GM21528 (cell line): Measurements from ENCODE around the gene TOGARAM2.

Experiments used
- ATAC-seq: cut with Tn5 transposase; IDR thresholded peaks from one replicate; pipeline ENCODE4 v1.9.1; 2021; ENCODE audit warnings: mild to moderate bottlenecking, moderate library complexity; ENCODE audit not compliant: unreplicated experiment, low FRiP score

TOGARAM2 gene

DNA sequence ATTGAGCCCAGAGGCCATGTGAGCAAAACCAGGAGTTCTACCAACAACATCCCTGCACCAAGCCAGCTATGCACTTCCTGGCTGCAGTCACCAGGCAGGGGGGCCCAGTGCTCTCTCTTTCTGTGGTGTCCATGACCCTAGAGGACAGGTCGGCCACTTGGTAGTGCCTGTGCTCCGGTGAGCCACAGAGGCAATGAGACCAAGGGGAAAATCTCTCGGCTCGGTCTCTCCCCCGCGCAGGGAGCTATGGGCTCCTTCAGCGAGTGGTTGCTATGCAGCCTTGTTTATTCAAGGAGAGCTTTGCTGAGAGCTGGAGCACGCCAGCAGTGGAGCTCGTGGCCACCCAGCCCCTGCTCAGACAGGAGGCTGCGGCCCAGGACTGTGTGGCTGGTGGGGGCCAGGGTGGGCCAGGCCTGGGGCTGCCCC is at the start of gene TOGARAM2:
Gene TOGARAM2, plus strand, starts transcription at position 283 of the 426 bp plus-strand sequence. CDS start 13,537 bp downstream, outside the sequence.
- no peak for ATAC-seq

DNA sequence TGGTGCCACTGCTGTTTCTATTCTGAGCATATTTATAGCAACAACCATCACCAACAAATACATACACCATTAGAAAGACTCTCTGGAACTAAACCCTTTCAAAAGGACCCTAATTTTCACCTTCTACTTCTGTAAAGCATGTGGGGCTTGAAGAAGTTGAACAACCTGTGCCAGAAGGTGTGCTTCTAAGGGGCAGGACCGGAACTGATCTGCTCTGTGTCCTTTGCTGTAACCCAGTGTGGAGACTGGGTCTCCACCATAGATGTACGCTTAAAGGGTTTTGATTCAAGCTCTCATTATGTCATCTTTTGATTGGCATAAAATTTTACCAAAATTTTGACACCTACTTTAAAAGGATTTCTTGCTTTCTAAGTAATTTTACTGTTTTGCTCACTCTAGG is 46.3 kb upstream of the TOGARAM2 start:
- ATAC-seq, result no peak

DNA sequence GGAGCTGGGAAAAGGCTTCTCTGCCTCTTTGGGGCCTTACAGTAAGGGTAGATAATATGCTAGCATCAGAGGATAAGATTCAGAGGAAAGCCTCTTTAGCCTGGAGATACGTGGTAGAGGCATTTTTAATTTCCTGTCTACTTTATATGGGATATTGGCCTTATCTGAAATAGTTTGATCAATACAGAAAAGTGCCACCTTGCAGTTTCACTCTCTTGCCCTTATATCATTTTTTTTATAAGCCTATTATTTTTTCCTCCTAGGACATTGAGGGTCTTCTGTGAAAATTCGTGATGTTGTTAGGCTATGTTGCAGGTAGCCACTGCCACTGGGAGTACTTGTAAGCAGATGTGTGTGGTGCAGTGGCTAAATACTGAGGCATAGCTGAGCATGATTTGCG is 40.1 kb upstream of the TOGARAM2 start:
- ATAC-seq, result no peak

DNA sequence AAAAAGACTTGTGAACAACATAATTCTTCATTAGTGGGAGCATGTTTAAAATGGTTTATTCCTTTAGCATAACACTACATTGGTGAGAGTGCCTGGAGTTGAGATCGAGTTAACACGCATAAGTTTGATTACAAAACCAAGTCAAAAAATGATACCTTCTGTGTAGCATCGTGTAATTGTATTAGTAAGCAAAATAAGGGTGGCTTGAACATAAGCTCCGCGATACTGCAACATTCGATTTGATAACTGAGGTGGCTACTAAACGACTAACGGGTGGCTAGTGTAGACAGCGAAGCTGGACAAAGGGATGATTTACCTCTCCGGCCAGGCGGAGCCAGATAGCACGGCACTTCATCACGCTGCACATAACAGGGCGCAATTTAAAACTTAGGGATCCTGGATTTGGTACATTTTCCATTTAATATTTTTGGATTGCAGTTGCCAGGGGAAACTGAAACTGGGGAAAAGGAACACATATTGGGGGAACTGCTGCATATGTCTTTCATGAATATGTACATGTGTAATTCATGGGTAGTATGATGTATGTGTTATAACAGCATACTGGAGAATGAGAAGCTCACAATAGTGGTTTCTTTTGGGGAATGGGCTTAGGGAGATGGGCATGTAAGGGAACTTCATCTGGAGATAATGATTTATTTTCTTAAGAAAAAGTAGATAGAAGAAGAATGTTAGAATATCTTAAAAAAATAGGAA is 36.4 kb upstream of the TOGARAM2 start:
- ATAC-seq, result no peak

DNA sequence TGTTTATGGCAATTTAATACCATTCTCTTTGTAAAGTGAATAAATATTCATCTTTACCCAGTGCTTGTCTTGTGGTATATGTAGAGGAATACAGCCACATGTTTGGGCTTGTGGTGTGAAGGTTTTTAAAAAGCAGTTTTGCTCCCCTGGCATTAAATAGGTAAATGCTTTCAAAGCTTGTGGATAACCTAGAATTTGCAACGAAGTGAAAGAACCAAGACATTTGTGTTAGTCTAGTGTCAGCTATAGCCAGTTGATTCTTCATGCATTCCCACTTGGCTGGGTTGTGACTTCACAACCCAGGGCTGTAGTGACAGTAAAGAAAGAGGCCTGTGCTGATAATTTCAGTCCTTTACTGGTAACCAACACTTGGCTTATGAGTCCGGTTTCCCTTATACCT is 32.9 kb upstream of the TOGARAM2 start:
- ATAC-seq, result no peak

DNA sequence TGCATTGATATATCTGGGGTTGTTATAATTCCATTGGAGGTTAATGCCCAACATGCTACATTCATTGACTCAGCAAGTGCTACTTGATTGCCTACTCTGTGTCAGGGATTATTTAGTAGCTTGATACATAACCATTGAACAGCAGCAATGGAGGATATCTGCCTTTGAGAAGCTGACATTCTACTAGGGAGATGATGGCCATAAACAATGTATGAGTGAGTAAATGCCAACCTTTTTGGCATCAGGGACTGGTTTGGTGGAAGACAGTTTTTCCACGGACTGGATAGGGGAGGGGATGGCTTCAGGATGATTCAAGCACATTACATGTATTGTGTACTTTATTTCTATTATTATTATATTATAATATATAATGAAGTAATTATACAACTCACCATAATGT is 31.9 kb upstream of the TOGARAM2 start:
- no peak for ATAC-seq

DNA sequence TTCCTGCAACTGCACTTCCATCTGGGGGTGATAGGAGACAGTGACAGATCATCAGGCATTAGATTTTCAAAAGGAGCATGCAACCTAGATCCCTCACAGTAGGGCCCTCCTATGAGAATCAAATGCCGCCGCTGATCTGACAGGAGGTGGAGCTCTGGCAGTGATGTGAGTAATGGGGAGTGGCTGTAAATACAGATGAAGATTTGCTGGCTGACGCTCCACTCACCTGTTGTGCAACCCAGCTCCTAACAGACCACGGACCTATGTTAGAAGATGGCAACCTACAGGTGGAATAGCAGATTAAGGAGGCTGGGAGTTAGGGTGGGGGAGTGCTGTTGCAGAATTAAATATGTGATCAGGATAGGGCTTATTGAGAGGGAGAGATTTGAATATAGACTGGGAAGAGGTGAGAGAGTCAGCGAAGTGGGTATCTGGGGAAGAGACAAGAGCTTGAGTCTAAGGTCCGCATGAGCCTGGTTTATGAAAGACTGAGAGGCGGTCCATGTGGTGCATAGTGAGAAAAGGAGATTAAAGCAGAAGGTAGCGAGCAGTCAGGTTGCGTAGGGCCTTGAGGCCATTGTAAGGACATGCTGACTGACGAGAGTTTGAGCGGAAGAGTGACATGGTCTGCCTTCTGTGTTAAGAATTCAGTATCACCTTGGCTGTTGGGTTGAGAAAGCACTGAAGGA is 31.3 kb upstream of the TOGARAM2 start:
- ATAC-seq, result no peak

DNA sequence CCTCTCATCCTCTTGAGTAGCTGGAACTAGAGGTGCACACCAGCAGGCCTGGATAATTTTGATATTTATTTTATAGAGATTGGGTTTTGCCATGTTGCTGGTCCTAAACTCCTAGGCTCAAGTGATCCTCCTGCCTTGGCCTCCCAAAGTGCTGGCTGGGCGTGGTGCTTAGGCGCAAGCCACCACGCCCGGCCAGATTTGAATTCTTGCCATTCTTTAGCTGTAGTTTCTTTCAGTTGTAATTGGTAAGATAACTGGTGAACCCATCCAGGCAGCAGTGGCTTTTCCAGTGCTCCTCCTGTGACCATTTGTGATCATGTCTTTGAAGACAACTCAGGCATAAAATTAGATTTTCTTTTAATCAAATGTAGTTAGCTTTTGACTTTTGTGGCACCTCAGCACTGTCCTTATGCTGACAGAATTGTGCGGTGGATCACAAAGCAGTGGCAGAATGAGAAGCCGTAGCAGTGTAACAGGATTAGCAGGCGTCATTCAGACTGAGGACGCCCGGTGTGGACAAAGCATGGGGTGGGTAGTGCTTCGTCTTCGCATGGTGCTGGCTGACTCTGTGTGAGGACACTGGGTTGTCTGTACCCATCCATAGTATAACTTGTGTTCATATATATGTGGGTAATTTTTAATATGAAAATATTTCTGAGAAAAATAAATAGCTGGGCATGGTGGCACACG is 30.0 kb upstream of the TOGARAM2 start:
- ATAC-seq, result no peak

DNA sequence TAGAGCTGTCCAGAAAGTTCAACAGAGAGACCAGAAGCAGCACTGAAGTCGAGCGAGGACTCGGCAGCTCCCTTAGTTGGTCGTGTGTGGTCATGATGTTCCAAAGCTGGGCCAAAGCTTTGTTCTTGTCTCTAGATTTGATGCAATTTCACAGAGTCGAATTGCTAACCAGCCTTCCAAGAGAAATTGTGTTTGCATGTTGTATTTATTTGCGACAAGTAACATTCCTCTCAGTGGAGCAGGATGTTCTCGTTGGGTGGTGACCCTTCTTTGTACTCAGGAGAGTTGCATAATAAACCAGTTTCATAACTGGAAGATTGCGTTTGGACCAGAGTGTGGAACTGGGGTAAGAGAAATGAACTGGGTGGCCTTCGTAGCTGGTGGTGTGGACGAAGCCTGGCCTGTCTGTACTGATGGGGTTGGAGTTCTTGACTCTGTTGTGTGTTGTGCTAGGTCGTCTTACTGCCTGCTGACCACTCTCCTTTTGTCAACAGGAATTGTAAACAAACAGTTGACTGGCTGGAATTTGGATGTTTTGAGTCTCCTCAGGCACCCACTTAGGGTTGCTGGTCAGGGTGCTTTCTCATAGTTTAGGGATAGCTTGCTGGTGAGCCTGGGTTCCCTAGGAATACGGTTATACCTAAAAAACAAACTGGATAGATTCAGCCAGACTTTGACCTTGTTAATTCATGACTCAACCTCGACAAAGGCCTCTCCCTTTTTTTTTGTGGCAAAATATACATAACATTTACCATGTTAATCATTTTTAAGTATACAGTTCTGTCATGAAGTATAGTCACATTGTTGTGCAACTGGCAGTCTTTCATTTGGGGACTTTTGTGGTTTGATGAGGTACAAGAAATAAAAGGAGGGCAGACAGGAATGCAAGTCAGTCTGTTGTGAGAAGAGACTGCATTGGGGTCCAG is 28.9 kb upstream of the TOGARAM2 start:
- no peak for ATAC-seq

DNA sequence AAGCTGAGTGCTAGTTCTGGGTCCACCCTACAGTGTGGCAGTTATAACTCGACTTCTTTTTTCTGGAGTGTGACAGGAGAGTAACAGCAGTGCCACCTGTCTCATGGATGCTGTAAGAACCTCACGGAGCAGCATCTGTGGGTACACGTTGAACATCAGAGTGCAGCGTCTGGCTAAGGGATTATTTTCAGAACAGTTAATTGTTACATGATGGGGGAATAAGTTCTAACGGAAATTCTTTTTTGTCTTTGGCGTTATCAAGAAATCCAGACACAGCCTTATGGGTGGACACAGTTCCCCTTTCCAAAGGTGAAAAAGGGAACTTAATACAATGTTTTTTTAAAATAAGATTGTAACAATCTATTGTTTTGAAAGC is 28.3 kb upstream of the TOGARAM2 start:
- ATAC-seq, result no peak

DNA sequence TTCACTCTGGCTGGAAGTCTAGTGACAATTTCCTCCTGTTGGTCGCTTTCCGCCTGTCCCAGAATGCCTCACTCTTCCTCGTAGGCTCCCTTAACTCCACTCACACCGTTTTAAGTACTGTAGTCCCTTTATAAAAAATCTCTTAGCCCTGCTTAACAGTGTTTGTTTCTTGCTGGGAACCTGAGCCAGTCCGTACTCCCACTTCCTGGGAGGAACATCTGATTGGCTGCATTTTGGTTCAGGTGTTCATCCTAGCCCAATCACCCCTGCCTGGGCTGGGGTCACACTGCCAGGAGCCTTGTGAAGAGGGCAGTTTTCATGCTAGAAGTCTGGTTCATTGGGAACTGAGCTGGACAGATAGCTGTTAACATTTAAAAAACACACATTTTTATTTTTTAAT is 25.6 kb upstream of the TOGARAM2 start:
- no peak for ATAC-seq

DNA sequence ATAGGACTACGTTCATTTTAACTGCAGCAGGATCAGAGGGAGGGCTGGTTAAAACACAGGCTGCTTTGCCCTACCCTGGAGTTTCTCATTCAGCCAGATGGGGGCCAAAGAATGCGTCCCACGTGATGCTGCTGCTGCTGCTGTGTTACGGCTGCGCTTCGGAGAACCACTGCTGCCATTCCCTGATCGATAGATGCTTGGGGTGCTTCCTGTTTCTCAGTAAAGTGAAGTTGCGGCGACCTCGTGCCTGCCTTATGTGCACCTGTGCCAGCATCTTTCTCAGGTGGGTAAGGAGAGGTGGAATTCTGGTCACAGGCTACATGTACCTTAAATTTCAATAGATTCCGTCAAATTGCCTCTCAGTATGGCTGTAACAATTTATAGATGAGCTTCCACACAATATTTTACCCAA is 24.7 kb upstream of the TOGARAM2 start:
- no peak for ATAC-seq

DNA sequence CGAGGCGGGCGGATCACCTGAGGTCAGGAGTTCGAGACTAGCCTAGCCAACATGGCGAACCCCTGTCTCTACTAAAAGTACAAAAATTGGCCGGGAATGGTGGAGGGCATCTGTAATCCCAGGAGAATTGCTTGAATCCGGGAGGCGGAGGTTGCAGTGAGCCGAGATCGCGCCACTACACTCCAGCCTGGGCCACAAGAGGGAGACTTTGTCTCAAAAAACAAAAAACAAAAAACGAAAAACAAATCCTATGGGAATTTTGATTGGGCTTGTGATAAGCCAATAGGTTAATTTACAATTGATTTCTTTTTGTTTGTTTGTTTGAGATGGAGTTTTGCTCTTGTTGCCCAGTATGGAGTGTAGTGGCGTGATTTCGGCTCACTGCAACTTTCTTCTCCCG is 24.2 kb upstream of the TOGARAM2 start:
- no peak for ATAC-seq

DNA sequence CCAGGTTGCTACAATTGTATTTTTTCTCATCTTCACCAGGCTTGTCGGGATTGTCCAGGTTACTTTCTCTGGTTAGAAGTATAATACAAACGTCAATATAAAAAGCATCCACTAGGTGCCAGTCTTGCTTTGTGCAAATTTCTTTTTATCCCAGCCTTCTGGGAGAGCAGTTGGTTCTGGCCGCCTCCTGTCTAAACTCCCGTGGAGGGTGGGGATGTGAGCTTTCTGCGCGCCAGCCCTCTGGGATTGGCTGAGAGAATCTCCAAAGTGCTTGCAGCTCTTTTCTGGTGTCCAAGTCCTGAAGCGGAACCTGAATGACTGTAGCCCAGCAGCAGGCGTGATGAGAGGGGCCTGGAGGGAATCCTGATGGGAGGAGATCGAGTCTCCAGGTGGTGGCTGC is 22.4 kb upstream of the TOGARAM2 start:
- ATAC-seq, result no peak

DNA sequence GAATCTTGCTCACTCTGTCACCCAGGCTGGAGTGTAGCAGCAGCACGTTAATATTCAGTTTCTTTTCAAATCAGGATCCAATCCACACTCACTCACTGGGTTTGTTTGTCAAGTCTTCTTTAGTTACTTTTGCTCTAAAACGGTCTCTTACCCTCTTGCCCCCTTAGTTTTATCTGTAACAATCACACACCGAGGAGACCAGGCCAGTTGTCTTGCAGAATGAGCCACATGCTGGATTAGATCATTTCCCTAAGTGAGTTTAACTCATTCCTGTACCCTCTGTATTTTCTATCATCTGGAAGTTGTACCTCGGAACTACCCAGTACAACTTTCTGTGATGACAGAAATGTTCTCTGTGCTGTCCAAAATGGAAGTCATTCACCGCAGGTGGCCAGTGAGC is 20.7 kb upstream of the TOGARAM2 start:
- no peak for ATAC-seq

DNA sequence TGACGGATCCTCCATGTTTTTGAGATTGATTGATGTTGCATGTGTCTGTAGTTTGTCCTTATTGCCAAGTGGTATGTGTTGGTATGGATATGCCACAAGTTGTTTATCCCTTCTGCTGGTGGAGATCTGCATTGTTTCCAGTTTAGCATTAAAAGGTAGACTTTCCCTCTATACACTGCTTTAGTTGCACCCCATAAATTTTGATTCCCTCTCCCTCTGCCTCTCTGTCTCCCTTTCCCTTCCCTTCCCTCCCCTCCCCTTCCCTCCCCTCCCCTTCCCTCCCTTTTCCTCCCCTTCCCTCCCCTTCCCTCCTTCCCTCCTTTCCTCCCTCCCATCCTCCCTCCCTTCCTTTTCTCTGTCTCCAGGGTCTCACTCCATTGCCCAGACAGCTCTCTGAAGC is 18.6 kb upstream of the TOGARAM2 start:
- ATAC-seq, result no peak

DNA sequence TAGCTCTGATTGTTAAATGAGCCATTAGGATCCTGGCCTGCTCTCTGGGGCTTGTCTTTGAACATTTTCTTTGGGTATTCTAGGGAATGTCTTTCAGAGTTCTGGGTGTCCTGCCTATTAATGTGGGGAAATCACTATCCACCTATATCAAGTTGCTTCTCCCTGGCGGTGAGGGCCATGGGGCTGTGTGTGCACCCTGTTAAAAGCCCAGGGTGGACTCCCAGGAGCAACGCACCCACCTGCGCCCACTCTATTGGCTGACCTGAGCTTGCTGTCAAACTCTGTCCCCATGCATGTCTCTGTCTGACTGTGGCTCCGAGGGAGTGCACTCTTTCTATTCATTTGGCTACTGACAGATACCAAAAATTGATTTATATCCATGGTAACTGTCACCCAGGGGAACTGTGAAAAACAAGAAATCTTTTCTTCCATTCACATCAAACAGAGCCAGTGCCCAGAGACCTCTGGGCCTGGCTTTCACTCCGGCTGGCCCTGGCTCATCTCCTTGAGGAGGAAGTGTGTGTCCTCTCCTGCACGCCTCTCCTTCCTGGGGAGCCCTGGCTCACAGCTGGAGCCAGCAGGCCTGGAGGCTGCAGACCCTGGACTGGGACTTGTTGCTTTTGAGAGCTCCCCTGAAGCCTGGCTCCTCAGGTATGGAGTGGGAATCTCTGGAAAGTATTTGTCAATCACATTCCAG is 10.5 kb upstream of the TOGARAM2 start:
- ATAC-seq, result no peak

DNA sequence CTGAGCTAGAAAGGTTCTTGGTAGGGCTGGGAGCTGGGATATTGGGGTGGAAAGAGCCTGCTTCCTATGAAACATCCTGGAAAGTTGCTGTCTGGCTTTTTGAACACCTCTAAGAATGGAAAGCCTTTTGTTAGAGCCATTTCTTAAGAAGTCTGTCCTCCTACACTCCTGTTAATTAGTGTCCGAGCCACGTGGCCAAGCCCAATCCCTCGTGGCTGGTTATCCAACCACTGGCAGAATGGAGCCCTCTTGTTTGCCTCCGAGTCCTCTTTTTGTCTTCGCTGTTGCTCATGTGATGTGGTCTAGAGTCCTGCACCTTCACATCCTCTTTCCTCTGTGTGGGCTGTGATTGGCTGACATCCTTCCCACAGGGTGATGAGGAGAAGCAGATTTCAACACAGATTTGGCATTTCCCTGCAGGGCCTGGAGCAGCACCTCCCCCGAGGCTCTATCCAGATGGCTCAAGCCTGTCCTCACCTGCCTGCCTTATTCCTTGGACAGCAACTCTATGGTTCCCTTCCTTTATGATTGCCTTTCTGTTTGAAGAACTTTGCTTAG is 8.2 kb upstream of the TOGARAM2 start:
- ATAC-seq, result no peak

DNA sequence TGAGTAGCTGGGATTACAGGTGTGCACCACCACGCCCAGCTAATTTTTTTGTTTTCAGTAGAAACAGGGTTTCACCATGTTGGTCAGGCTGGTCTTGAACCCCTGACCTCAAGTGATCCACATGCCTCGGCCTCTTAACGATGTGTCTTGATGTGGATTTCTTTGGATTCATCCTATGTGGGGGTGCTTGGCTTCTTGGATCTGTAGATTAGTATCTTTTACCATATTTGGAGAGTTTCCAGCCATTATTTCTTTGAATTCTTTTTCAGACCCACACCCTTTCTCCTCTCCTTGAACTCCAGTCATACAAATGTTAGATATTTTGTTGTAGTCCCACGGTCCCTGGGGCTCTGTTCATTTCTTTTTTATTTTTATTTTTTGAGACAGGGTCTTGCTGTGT is 6.8 kb upstream of the TOGARAM2 start:
- no peak for ATAC-seq

DNA sequence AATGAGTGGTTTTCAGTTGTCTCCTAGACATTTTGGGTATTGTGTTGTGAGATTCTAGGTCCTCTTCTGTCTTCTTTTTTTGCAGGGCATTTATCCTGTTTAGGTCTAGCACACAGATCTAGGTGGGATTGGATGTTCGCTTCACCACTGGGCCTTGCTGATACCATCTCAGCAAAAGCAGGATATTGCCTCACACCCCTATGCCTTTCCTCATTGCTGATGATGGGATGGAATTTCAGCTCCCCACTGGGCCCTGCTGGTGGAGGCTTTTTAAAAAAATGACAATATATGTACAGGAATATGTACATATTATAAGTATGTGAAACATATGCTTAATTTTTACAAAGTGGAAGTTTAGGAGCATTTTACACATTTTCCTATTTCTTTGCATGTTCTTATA is 5.4 kb upstream of the TOGARAM2 start:
- ATAC-seq, result no peak
